ENCODE results near the gene TNFSF18. TPM values are rescaled to one million over a fixed set of nuclear protein-coding genes. Genes with fewer than 3 reads are reported as not detected.

TNFSF18 gene
- total and polyA plus RNA-seq, 2 of the 4 experiments (the other 2 are of a cell fraction) = 0.12 to 0.18 TPM

DNA sequence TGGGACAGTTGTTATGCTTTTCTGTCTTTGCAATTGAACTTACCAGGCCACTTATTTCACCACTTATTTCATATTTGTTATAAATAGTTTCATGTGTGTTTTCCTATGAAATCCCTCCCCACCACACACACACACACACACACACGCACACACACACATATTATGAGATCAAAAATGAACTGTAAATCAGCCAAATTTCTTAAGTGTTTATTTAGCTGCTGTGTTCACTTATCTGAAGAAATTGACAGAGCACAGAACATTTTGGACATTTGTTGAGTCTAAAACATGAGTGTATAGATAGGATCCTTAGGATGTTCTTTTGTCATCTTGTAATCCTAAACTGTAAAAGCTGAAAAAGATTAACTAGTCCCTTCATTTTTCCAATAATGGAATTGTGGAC, 7.8 kb upstream of the TNFSF18 start:
- dilution Hi-C loops (cut with HindIII; ENCODE audit: low sequenced_read_pairs, unreplicated experiment) (no loop called here), in situ Hi-C loops (cut with MboI; ENCODE audit: low sequenced_read_pairs) (no loop called here), intact Hi-C loops (cut with micrococcal nuclease) (no loop called here)
- no peak overlapping the region for H2BK120ac ChIP-seq (ENCODE audit: low read depth, low read length)
- no peak overlapping the region for H2AK5ac ChIP-seq (ENCODE audit: low read depth, low read length)
- TF ChIP-seq FOS (IDR thresholded peaks at IDR 0.05; ENCODE audit: low read depth, low read length) = no peak
- no peak for TF ChIP-seq MXI1 (IDR thresholded peaks at IDR 0.05; ENCODE audit: borderline replicate concordance, low read depth, low read length)
- TF ChIP-seq SMC3 (IDR thresholded peaks at IDR 0.05; ENCODE audit: low read depth, low read length) = no peak
- TF ChIP-seq RFX5 (IDR thresholded peaks at IDR 0.05; ENCODE audit: low read depth, low read length) = no peak
- TF ChIP-seq POLR2A (IDR thresholded peaks at IDR 0.05; ENCODE audit: low read depth, low read length) = no peak
- no peak for TF ChIP-seq CHD1 (IDR thresholded peaks at IDR 0.05; ENCODE audit: low read depth, low read length)
- no peak for TF ChIP-seq MAZ (IDR thresholded peaks at IDR 0.05; ENCODE audit: borderline replicate concordance, low read depth, low read length)
- no peak for TF ChIP-seq CTCF (conservative IDR thresholded peaks at IDR 0.05; ENCODE audit: low read depth, low read length)
- no peak for TF ChIP-seq CEBPB (IDR thresholded peaks at IDR 0.05; ENCODE audit: low read depth, low read length)
- no peak for TF ChIP-seq BHLHE40 (IDR thresholded peaks at IDR 0.05; ENCODE audit: low read depth, low read length)
- TF ChIP-seq USF2 (IDR thresholded peaks at IDR 0.05; ENCODE audit: low read depth, low read length) = no peak
- no peak for TF ChIP-seq RCOR1 (IDR thresholded peaks at IDR 0.05; ENCODE audit: insufficient replicate concordance, low read length)
- no peak for TF ChIP-seq NFE2L2 (IDR thresholded peaks at IDR 0.05; ENCODE audit: low read depth, low read length)
- TF ChIP-seq, protein P1, sequence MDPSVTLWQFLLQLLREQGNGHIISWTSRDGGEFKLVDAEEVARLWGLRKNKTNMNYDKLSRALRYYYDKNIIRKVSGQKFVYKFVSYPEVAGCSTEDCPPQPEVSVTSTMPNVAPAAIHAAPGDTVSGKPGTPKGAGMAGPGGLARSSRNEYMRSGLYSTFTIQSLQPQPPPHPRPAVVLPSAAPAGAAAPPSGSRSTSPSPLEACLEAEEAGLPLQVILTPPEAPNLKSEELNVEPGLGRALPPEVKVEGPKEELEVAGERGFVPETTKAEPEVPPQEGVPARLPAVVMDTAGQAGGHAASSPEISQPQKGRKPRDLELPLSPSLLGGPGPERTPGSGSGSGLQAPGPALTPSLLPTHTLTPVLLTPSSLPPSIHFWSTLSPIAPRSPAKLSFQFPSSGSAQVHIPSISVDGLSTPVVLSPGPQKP (IDR thresholded peaks at IDR 0.05; ENCODE audit: borderline replicate concordance, low read depth, low read length) = no peak
- TF ChIP-seq RAD21 (IDR thresholded peaks at IDR 0.05; ENCODE audit: low read length) = no peak
- no peak for TF ChIP-seq MAFK (IDR thresholded peaks at IDR 0.05; ENCODE audit: low read depth, low read length)
- H4K5ac ChIP-seq (ENCODE audit: low read depth, low read length) = no peak overlapping the region
- no peaks in the 10 kb centered on the region for H3K27me3 ChIP-seq (ENCODE audit: control insufficient read depth, insufficient read depth, low read length)
- no peaks in the 10 kb centered on the region for H3K9me1 ChIP-seq (ENCODE audit: insufficient read depth, low read length)
- ChIA-PET POLR2A (ENCODE audit: unreplicated experiment) (no interaction called here), CTCF (interaction anchor here (1.3 kb wide), 1 partner anchor 8 kb away, joined by 3 read pairs; the partner anchor contains the start of gene TNFSF18)
- no peak overlapping the region for H3K4me2 ChIP-seq (ENCODE audit: low read depth, low read length)
- H3K23ac ChIP-seq (ENCODE audit: low read depth, low read length) = no peak overlapping the region
- H4K8ac ChIP-seq (ENCODE audit: low read depth in 2 of 2, low read length in 2 of 2) = no peak overlapping the region
- H3K79me1 ChIP-seq (ENCODE audit: low read depth in 1 of 2, low read length in 2 of 2) = no peaks in the 10 kb centered on the region
- no peak overlapping the region for H3K9ac ChIP-seq (ENCODE audit: low read depth, low read length)
- H4K20me1 ChIP-seq (ENCODE audit: insufficient read depth, low read length) = no peaks in the 10 kb centered on the region
- no peak overlapping the region for H3K18ac ChIP-seq (ENCODE audit: low read depth, low read length)
- H4K91ac ChIP-seq (ENCODE audit: insufficient read depth, low read depth, low read length) = no peak overlapping the region
- no peak overlapping the region for H2BK15ac ChIP-seq (ENCODE audit: low read depth, low read length)
- H3K36me3 ChIP-seq (ENCODE audit: control insufficient read depth, insufficient read depth, low read length) = no peaks in the 10 kb centered on the region
- DNase-seq (no peak), ATAC-seq (ENCODE audit: low read depth) (no peak)
- H3K27ac ChIP-seq (ENCODE audit: insufficient read depth, low read length) = no peak overlapping the region
- BruUV-seq (replicated peaks) = no TSS peak
- no peaks in the 10 kb centered on the region for H3K9me3 ChIP-seq (ENCODE audit: control insufficient read depth, insufficient read depth, low read length)
- no peak overlapping the region for H2AFZ ChIP-seq (replicated peaks; ENCODE audit: low read length, poor library complexity)
- no peak overlapping the region for H2BK20ac ChIP-seq (ENCODE audit: low read depth, low read length)
- H2BK5ac ChIP-seq (ENCODE audit: low read depth, low read length, poor library complexity, severe bottlenecking) = no peak overlapping the region
- no peak overlapping the region for H3K4ac ChIP-seq (ENCODE audit: low read depth, low read length)
- H3K4me3 ChIP-seq (ENCODE audit: insufficient read depth, low read depth, low read length) = no peak overlapping the region
- no peak overlapping the region for H2AK9ac ChIP-seq (replicated peaks; ENCODE audit: low read depth, low read length, poor library complexity)
- WGBS, 2 experiments (ENCODE audit: extremely low coverage in 2 of 2, insufficient read length in 1 of 2) = no CpG with 5 or more reads among the region's 1 CpG
- H3K4me1 ChIP-seq (ENCODE audit: control insufficient read depth, insufficient read depth, low read length) = peaks cover 3% of the 10 kb centered on the region; the same call in 1 of the 2 replicates
- H3K56ac ChIP-seq (ENCODE audit: extremely low read depth, insufficient read depth, low read length) = no peak overlapping the region
- H3K14ac ChIP-seq (replicated peaks; ENCODE audit: low read depth, low read length) = no peak overlapping the region
